AG04449 (cell line): ENCODE data around the gene CYP26A1.
A peak's percentile ranks its signal among the peaks of the same experiment; 100 is the strongest.

Experiments used
- CTCF ChIA-PET: fragments of 350-600 bp; formaldehyde crosslinking; extraction: SDS; loops from one replicate; lab custom pipeline; 2021; ENCODE audit warnings: antibody characterized with exemption; lab: Yijun Ruan, JAX
- POLR2A ChIA-PET: fragments of 400-600, 350-600 bp; formaldehyde crosslinking; extraction: SDS; loops from one replicate; lab custom pipeline; 2020; ENCODE audit warnings: antibody characterized with exemption, inconsistent platforms; lab: Yijun Ruan, JAX
- DNase-seq: peaks from one replicate; pipeline ENCODE4 v3.0.0-alpha.2; 2010; ENCODE audit warnings: low read depth, low spot score
- H3K4me3 ChIP-seq: 2 replicates; pipeline ENCODE4 v1.5.1; 2011; ENCODE audit warnings: low read depth, mild to moderate bottlenecking, control low read depth, low read length
- TF ChIP-seq, protein P1 (sequence below): IDR thresholded peaks from one replicate; pipeline ENCODE4 v1.5.1; 2011; ENCODE audit warnings: mild to moderate bottlenecking, moderate library complexity, low read length, control low read depth, inconsistent platforms; ENCODE audit not compliant: insufficient read depth; ENCODE audit errors: missing control alignments

The CYP26A1 gene

DNA sequence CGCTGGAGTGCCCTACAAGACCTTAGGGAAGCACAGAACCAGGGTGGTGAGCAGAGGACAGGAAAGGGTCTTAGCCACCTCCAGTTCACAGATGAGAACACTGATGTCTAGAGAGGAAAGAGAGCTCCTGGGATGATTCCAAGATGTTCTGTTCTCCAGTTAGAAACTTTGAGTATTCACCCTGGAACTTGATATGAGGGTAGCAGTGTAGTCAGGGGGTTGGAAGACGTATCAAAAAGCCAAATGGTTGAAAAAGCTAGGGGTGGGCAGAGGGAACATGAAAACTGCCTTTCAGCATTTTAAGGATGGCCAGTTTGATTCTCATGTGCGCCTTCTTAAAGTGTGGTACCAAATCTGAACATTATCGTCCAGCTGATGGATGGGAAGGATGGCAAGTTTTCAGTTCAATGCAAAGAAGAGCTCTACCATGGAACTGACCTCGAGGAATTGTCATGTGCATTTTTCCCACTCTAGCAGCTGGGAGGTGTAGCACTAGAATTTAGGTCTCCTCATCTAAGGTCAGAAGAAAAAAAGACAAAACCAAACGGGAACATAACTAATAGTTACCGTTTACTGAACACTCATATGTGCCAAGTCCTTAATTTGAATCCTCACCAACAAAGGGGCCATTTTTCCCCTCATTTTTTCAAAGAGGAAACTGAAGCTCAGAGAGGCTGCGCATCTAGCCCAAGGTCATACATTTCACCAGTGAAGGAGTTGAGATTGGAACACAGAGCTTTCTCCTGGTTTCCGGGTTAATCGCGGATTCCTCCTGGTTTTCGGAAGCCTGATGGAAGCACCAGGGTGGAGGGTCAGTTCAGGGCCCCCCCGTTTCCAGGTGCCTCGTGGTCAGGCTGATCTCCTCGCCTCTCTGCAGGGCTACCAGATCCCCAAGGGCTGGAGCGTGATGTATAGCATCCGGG lies 6.0 kb upstream of the CYP26A1 start:
- H3K4me3 ChIP-seq, result no peak overlapping the region
- ChIA-PET CTCF (interaction anchor here (0.9 to 2.3 kb wide), 4 partner anchors 9 to 61 kb away, joined by 3 to 16 read pairs (median 4); no protein-coding TSS in a partner anchor), POLR2A (interaction anchor here (0.5 kb wide), 1 partner anchor 439 kb away, joined by 3 read pairs; no protein-coding TSS in a partner anchor)
- TF ChIP-seq, protein P1, sequence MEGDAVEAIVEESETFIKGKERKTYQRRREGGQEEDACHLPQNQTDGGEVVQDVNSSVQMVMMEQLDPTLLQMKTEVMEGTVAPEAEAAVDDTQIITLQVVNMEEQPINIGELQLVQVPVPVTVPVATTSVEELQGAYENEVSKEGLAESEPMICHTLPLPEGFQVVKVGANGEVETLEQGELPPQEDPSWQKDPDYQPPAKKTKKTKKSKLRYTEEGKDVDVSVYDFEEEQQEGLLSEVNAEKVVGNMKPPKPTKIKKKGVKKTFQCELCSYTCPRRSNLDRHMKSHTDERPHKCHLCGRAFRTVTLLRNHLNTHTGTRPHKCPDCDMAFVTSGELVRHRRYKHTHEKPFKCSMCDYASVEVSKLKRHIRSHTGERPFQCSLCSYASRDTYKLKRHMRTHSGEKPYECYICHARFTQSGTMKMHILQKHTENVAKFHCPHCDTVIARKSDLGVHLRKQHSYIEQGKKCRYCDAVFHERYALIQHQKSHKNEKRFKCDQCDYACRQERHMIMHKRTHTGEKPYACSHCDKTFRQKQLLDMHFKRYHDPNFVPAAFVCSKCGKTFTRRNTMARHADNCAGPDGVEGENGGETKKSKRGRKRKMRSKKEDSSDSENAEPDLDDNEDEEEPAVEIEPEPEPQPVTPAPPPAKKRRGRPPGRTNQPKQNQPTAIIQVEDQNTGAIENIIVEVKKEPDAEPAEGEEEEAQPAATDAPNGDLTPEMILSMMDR, result no peak
- no peak for DNase-seq

DNA sequence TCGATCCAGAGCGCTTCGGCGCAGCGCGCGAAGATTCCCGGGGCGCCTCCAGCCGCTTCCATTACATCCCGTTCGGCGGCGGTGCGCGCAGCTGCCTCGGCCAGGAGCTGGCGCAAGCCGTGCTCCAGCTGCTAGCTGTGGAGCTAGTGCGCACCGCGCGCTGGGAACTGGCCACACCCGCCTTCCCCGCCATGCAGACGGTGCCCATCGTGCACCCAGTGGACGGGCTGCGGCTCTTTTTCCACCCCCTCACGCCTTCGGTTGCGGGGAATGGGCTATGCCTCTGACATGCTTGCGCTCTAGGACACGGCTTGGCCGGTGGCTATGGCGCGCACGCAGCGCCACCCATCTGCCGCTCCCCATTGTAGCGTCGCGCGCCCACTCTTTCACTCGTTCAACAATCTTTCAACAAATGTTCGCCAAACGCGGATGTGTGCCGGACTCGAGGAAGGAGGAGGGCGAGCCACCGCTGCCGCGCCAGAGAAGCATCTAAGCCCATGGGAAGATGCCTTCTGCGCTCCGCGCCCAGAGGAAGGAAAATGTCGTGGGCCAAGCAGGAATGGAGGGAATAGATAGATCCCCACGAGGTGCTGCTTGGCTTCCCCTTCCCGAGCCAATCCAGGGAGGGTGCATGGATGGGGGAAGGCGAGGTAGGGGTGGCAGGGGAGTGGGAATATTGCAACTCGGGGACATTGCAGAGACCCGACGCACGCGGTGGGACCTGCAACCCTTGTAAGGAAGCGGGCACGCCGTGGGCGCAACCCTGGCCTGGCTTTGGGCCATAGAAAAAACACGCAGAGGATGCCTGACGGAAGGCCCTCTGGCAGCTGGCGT lies 5.1 kb upstream of the CYP26A1 start:
- no peak for DNase-seq
- POLR2A ChIA-PET, result interaction anchor here (0.6 kb wide), 1 partner anchor 490 kb away, joined by 4 read pairs; no protein-coding TSS in a partner anchor
- peak overlapping the region; percentile 18; the same call in 1 of the 2 replicates for H3K4me3 ChIP-seq
- TF ChIP-seq, protein P1, result no peak
- CTCF ChIA-PET, result interaction anchor here (1.1 to 2.3 kb wide), 3 partner anchors 8 to 11 kb away, joined by 3 to 16 read pairs (median 6); no protein-coding TSS in a partner anchor

DNA sequence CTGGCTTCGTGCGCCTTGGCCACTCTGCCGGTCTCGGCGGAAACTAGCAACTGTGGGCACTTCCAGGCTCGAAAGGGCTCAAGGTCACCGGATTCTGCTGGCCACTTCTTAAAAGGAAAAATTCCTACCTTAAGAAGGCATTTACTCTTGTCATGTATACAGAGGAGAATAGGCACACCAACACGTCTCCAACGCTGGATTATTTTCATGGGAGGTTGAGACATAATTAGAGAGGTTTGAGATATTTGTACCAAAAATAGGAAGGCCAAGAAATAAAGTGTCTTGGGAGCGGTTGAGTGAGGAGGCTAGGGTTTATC lies 4.5 kb upstream of the CYP26A1 start:
- ChIA-PET POLR2A (interaction anchor here (0.6 kb wide), 1 partner anchor 491 kb away, joined by 4 read pairs; no protein-coding TSS in a partner anchor), CTCF (interaction anchor here (1.1 to 2.6 kb wide), 2 partner anchors 8 to 11 kb away, joined by 3 to 31 read pairs; no protein-coding TSS in a partner anchor)
- TF ChIP-seq, protein P1, result no peak
- no peak for DNase-seq
- H3K4me3 ChIP-seq, result no peak overlapping the region

DNA sequence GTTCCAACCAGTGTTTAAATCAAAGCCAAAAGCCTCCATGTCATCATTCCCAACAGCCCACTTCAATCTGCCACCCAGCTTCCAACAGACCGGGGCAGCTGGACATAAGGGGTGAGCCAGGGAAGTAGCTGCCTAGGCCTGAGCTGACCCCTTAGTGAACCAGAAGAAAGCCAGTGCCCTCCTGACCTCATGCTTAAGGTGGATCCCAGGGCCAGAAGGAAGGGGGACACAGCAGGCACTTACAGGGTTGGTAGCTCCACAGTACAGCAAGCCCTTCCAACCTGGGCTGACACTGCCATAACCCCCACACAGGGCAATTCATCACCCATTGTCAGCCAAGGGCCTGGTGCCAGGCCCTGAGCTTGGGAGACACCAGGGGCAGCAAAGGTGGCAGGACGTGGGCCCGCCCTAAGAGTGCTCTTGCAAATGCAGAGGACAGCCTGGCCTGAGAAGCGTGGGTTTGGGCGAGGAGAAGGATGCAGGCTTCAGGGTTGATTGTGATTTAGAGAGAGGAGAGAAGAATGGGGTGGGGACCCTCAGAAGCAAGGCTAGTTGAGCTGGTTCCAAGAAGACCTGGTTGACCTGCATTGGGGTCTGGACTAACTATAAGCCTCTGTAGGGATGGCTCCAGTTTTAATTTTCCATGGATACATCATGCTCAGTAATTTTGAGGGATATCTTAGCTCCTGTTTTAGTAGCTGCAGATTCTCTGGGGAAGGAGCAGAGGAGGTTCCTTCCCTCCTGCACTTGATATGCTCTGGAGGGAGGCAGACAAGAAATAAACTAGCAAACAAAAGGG lies 3.1 kb upstream of the CYP26A1 start:
- ChIA-PET POLR2A (no interaction called here), CTCF (interaction anchor here (0.7 to 2.6 kb wide), 5 partner anchors 9 to 221 kb away, joined by 3 to 31 read pairs (median 3); no protein-coding TSS in a partner anchor)
- TF ChIP-seq, protein P1, result no peak
- no peak for DNase-seq
- H3K4me3 ChIP-seq, result no peak overlapping the region

DNA sequence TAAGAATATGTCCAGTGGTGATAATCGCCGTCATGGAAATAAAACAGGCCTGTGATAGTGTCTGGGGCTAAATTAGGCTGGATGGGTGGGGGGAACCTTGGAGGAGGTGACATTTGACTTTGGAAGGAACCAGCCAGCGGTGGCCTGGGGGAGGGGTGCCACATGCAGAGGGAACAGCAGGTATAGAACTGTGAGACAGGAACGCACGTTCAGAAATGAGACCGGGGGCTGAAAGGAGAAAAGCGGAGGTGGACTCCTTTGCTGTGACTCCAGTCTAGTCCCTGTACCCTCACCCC lies 2.6 kb upstream of the CYP26A1 start:
- no peak overlapping the region for H3K4me3 ChIP-seq
- TF ChIP-seq, protein P1, result no peak
- ChIA-PET CTCF (interaction anchor here (1.0 to 2.6 kb wide), 4 partner anchors 9 to 221 kb away, joined by 3 to 31 read pairs (median 5); no protein-coding TSS in a partner anchor), POLR2A (no interaction called here)
- DNase-seq, result no peak
